Smooth muscle cell (in vitro differentiated cells): ENCODE results near the gene ATP10B. TPM values are rescaled to one million over a fixed set of nuclear protein-coding genes. Genes with fewer than 3 reads are reported as not detected.

Experiments
- DNase-seq: peaks from one replicate; lab custom pipeline; 2025; ENCODE audit not compliant: unreplicated experiment; lab: John Stamatoyannopoulos, UW
- H2AFZ ChIP-seq: fragments of 200-600 bp; sonication (generic); 2 replicates; pipeline ENCODE4 v1.6.0; 2016; ENCODE audit warnings: antibody characterized with exemption, low read depth, mild to moderate bottlenecking
- H3F3A ChIP-seq: fragments of 200-600 bp; sonication (generic); 2 replicates; pipeline ENCODE4 v1.6.0; 2017; ENCODE audit warnings: antibody characterized with exemption, low read depth
- H3K27ac ChIP-seq: fragments of 200-600 bp; sonication (generic); 2 replicates; pipeline ENCODE4 v1.5.1; 2016; ENCODE audit warnings: low read depth, mild to moderate bottlenecking
- H3K27me3 ChIP-seq: fragments of 200-600 bp; sonication (generic); 2 replicates; pipeline ENCODE4 v1.6.1; 2016; ENCODE audit warnings: low read depth, mild to moderate bottlenecking
- H3K36me3 ChIP-seq: fragments of 200-600 bp; sonication (generic); 2 replicates; pipeline ENCODE4 v1.5.1; 2016; ENCODE audit warnings: low read depth
- H3K4me1 ChIP-seq: fragments of 200-600 bp; sonication (generic); 2 replicates; pipeline ENCODE4 v1.5.1; 2016; ENCODE audit warnings: low read depth
- H3K4me2 ChIP-seq: fragments of 200-600 bp; sonication (generic); 2 replicates; pipeline ENCODE4 v1.6.0; 2016; ENCODE audit warnings: mild to moderate bottlenecking
- H3K4me3 ChIP-seq: fragments of 200-600 bp; sonication (generic); 2 replicates; pipeline ENCODE4 v1.5.1; 2016; ENCODE audit warnings: mild to moderate bottlenecking
- H3K79me2 ChIP-seq: fragments of 200-600 bp; sonication (generic); 2 replicates; pipeline ENCODE4 v1.6.0; 2016; ENCODE audit warnings: low read depth, mild to moderate bottlenecking
- H3K9ac ChIP-seq: fragments of 200-600 bp; sonication (generic); 2 replicates; pipeline ENCODE4 v1.6.0; 2016; ENCODE audit warnings: low read depth
- H3K9me3 ChIP-seq: fragments of 200-600 bp; sonication (generic); replicated peaks from 2 replicates; pipeline ENCODE4 v1.5.1; 2016; ENCODE audit warnings: low read depth
- H4K20me1 ChIP-seq: fragments of 200-600 bp; sonication (generic); 2 replicates; pipeline ENCODE4 v1.6.0; 2016; ENCODE audit warnings: low read depth
- CTCF ChIP-seq: fragments of 200-600 bp; sonication (generic); IDR thresholded peaks from 2 replicates; pipeline ENCODE4 v1.5.1; 2017; ENCODE audit warnings: borderline replicate concordance, mild to moderate bottlenecking, antibody characterized with exemption; ENCODE audit not compliant: insufficient read depth, poor library complexity, severe bottlenecking
- WGBS: methylation state at CpG from one replicate; pipeline ENCODE4 v1.1.7; 2016; ENCODE audit warnings: low lambda C conversion rate; 5-methylcytosine and 5-hydroxymethylcytosine counted together
- polyA plus RNA-seq: library from polyadenylated mRNA; unstranded; fragments of >200 nt; fragmentation: Nextera tagmentation; extraction: Ambion mirVana; gene quantifications from 2 replicates; pipeline ENCODE4 v1.2.1, GENCODE V29; 2016
- total RNA-seq: library from RNA; depleted of rRNA; stranded (reverse); fragments of >200 nt; gene quantifications from 2 replicates; pipeline ENCODE4 v1.2.3, GENCODE V29; 2014

The ATP10B gene
- total and polyA plus RNA-seq, 2 experiments from 2014 or later, result 0.13 TPM; not detected in 1

GRCh38 chr5:160514866-160515265, 337.1 kb downstream of the ATP10B start:
- H3K36me3 ChIP-seq, result no peaks in the 10 kb centered on the region
- no peaks in the 10 kb centered on the region for H3F3A ChIP-seq
- no peaks in the 10 kb centered on the region for H3K9me3 ChIP-seq
- no peak overlapping the region for H3K27ac ChIP-seq
- no peak overlapping the region for H2AFZ ChIP-seq
- no peaks in the 10 kb centered on the region for H3K79me2 ChIP-seq
- no peaks in the 10 kb centered on the region for H3K4me1 ChIP-seq
- no peak overlapping the region for H3K4me2 ChIP-seq
- H3K27me3 ChIP-seq, result no peaks in the 10 kb centered on the region
- DNase-seq, result no peak
- no peaks in the 10 kb centered on the region for H4K20me1 ChIP-seq
- H3K9ac ChIP-seq, result no peak overlapping the region
- H3K4me3 ChIP-seq, result no peak overlapping the region
- no peak for TF ChIP-seq CTCF
- WGBS, result 87% methylated on average over 3 of the region's 3 CpGs

GRCh38 chr5:160514191-160514590, 337.8 kb downstream of the ATP10B start:
- H2AFZ ChIP-seq, result no peak overlapping the region
- no peaks in the 10 kb centered on the region for H3K27me3 ChIP-seq
- no peaks in the 10 kb centered on the region for H3K36me3 ChIP-seq
- TF ChIP-seq CTCF, result no peak
- H4K20me1 ChIP-seq, result no peaks in the 10 kb centered on the region
- H3K4me2 ChIP-seq, result no peak overlapping the region
- H3K9ac ChIP-seq, result no peak overlapping the region
- no peak overlapping the region for H3K4me3 ChIP-seq
- no peak overlapping the region for H3K27ac ChIP-seq
- no peaks in the 10 kb centered on the region for H3K79me2 ChIP-seq
- H3F3A ChIP-seq, result no peaks in the 10 kb centered on the region
- no peaks in the 10 kb centered on the region for H3K9me3 ChIP-seq
- no peak for DNase-seq
- H3K4me1 ChIP-seq, result no peaks in the 10 kb centered on the region
- 94% methylated on average over 2 of the region's 2 CpGs for WGBS

GRCh38 chr5:160513485-160513884, 338.5 kb downstream of the ATP10B start:
- Histone ChIP-seq H3K9me3 (no peaks in the 10 kb centered on the region), H4K20me1 (no peaks in the 10 kb centered on the region), H3K36me3 (no peaks in the 10 kb centered on the region), H3K4me1 (no peaks in the 10 kb centered on the region), H3K27me3 (no peaks in the 10 kb centered on the region), H3K27ac (no peak overlapping the region), H3K4me2 (no peak overlapping the region), H3F3A (no peaks in the 10 kb centered on the region), H3K9ac (no peak overlapping the region), H2AFZ (no peak overlapping the region), H3K79me2 (no peaks in the 10 kb centered on the region), H3K4me3 (no peak overlapping the region)
- DNase-seq, result no peak
- no peak for TF ChIP-seq CTCF
